GM23248 (cell line): ENCODE data around the gene DUSP7. TPM values are rescaled to one million over a fixed set of nuclear protein-coding genes. Genes with fewer than 3 reads are reported as not detected.

Experiments
- DNase-seq: peaks from one replicate; pipeline ENCODE4 v3.0.0-alpha.2; 2015
- H2AFZ ChIP-seq: fragments of 200-600 bp; sonication (generic); 2 replicates; pipeline ENCODE4 v1.6.1; 2016; ENCODE audit warnings: antibody characterized with exemption
- H3F3A ChIP-seq: fragments of 200-600 bp; sonication (generic); 2 replicates; pipeline ENCODE4 v1.6.1; 2016; ENCODE audit warnings: mild to moderate bottlenecking, antibody characterized with exemption, mixed run types; ENCODE audit not compliant: insufficient read depth
- H3K27ac ChIP-seq: fragments of 200-600 bp; sonication (generic); 2 replicates; pipeline ENCODE4 v1.5.1; 2016; ENCODE audit warnings: mild to moderate bottlenecking
- H3K27me3 ChIP-seq: fragments of 200-600 bp; sonication (generic); replicated peaks from 2 replicates; pipeline ENCODE4 v1.6.1; 2016; ENCODE audit warnings: mild to moderate bottlenecking; ENCODE audit not compliant: insufficient read depth
- H3K36me3 ChIP-seq: fragments of 200-600 bp; sonication (generic); 2 replicates; pipeline ENCODE4 v1.6.1; 2016; ENCODE audit warnings: low read depth, mild to moderate bottlenecking
- H3K4me1 ChIP-seq: fragments of 200-600 bp; sonication (generic); 2 replicates; pipeline ENCODE4 v1.6.1; 2016; ENCODE audit warnings: mild to moderate bottlenecking; ENCODE audit not compliant: insufficient read depth
- H3K4me2 ChIP-seq: fragments of 200-600 bp; sonication (generic); one replicate; pipeline ENCODE4 v1.6.1; 2016; ENCODE audit warnings: mild to moderate bottlenecking; ENCODE audit not compliant: unreplicated experiment
- H3K4me3 ChIP-seq: fragments of 200-600 bp; sonication (generic); 2 replicates; pipeline ENCODE4 v1.5.1; 2016; ENCODE audit warnings: mild to moderate bottlenecking
- H3K79me2 ChIP-seq: fragments of 200-600 bp; sonication (generic); 2 replicates; pipeline ENCODE4 v1.6.1; 2016; ENCODE audit warnings: mild to moderate bottlenecking; ENCODE audit not compliant: insufficient read depth
- H3K9ac ChIP-seq: fragments of 200-600 bp; sonication (generic); 2 replicates; pipeline ENCODE4 v1.6.1; 2016; ENCODE audit warnings: mild to moderate bottlenecking
- H3K9me2 ChIP-seq: fragments of 200-600 bp; sonication (generic); 2 replicates; pipeline ENCODE4 v1.6.1; 2016; ENCODE audit warnings: mixed run types, mild to moderate bottlenecking, moderate library complexity; ENCODE audit not compliant: insufficient read depth
- H3K9me3 ChIP-seq: fragments of 200-600 bp; sonication (generic); one replicate; pipeline ENCODE4 v1.6.1; 2017; ENCODE audit warnings: low read depth
- H4K20me1 ChIP-seq: fragments of 200-600 bp; sonication (generic); 2 replicates; pipeline ENCODE4 v1.6.0; 2016; ENCODE audit not compliant: insufficient read depth
- EZH2 ChIP-seq: fragments of 200-600 bp; sonication (generic); IDR thresholded peaks from 2 replicates; pipeline ENCODE4 v1.6.1; 2018; ENCODE audit warnings: antibody characterized with exemption, mild to moderate bottlenecking; ENCODE audit not compliant: insufficient read depth, poor library complexity, severe bottlenecking
- EZH2phosphoT487 ChIP-seq: fragments of 200-600 bp; sonication (generic); IDR thresholded peaks from 2 replicates; pipeline ENCODE4 v1.6.1; 2018; ENCODE audit warnings: antibody characterized with exemption, moderate library complexity, mild to moderate bottlenecking, low read depth; ENCODE audit not compliant: insufficient read depth
- WGBS, 2 experiments: methylation state at CpG; one replicate each; pipeline ENCODE4 v1.1.6; 2015 to 2017; ENCODE audit warnings: low lambda C conversion rate in 2 of 2, low coverage in 1 of 2; ENCODE audit errors: missing lambda C conversion rate in 2 of 2; 5-methylcytosine and 5-hydroxymethylcytosine counted together
- in situ Hi-C: fragments of 300-500 bp; cut with MboI; formaldehyde crosslinking; loops from 2 replicates; pipeline ENCODE4 v1.15.0; 2020
- polyA plus RNA-seq: library from polyadenylated mRNA; unstranded; fragments of >200 nt; fragmentation: Nextera tagmentation; extraction: Ambion mirVana; gene quantifications from 2 replicates; pipeline ENCODE4 v1.2.1, GENCODE V29; 2016
- total RNA-seq: library from RNA; depleted of rRNA; stranded (reverse); fragments of >200 nt; shearing (Covaris generic); gene quantifications from 2 replicates; pipeline ENCODE4 v1.2.3, GENCODE V29; 2014

Gene DUSP7
- total and polyA plus RNA-seq, 2 experiments from 2014 or later, result 5.8 to 17.7 TPM

DNA sequence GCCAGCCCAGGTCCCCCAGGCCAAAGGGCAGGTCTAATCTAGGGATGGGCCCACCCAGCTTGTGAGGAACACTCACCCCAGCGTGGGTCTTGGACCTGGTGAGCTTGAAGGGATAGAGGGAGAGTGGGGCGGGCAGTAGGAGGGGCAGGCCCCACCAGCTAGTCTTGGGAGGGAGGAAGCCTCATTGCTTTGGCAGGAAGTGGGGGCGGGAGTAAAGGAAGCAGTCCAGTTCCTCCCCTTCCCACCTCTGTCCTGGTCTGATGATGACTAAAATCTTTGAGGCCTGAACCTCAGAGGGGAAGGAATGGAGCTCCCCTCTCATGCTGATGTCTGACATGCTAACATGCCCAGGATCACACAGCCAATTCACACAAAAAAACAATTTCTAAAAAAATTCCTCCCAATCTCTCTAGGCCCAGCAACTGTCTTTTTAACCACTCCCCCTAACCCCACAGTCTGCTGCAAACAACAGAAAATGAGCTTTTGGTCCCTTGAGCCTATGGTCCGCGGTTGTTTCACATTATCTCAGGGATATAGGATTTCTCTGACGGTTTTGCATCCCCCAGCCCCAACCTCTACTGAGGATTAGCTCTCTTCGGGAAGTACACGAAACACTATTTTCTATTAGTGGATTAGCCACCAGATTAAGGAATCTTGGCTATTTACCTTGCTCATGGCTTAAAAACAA is 30.7 kb upstream of the DUSP7 start:
- Histone ChIP-seq H2AFZ (peak overlapping the region; percentile 63), H4K20me1 (no peaks in the 10 kb centered on the region), H3K27me3 (no peaks in the 10 kb centered on the region), H3K9ac (no peak overlapping the region), H3K27ac (no peak overlapping the region), H3K9me2 (no peaks in the 10 kb centered on the region), H3K4me1 (peaks cover 38% of the 10 kb centered on the region), H3K79me2 (no peaks in the 10 kb centered on the region), H3K36me3 (no peaks in the 10 kb centered on the region), H3K4me3 (no peak overlapping the region), H3F3A (no peaks in the 10 kb centered on the region), H3K9me3 (no peaks in the 10 kb centered on the region), H3K4me2 (no peak overlapping the region)
- peak; percentile 34 for DNase-seq
- WGBS, 2 experiments, result 87 to 88% methylated on average over 8 of the region's 8 CpGs
- TF ChIP-seq EZH2, result no peak
- in situ Hi-C loops, result no loop called here

- WGBS, 2 experiments, result 92 to 95% methylated on average over 6 of the region's 6 CpGs
- Histone ChIP-seq H3K9ac (no peak overlapping the region), H3K4me2 (no peak overlapping the region), H3K27ac (no peak overlapping the region), H3K9me2 (no peaks in the 10 kb centered on the region), H3F3A (no peaks in the 10 kb centered on the region), H3K4me3 (no peak overlapping the region), H3K36me3 (no peaks in the 10 kb centered on the region), H3K4me1 (peaks cover 34% of the 10 kb centered on the region), H3K79me2 (no peaks in the 10 kb centered on the region), H4K20me1 (no peaks in the 10 kb centered on the region), H2AFZ (no peak overlapping the region), H3K27me3 (no peaks in the 10 kb centered on the region), H3K9me3 (no peaks in the 10 kb centered on the region)
- DNase-seq, result no peak
- in situ Hi-C loops, result no loop called here
- TF ChIP-seq EZH2, result no peak
- no peak for TF ChIP-seq EZH2phosphoT487
Observed at GRCh38 chr3:52086461-52086860, 30.1 kb upstream of the DUSP7 start.

GRCh38 chr3:52085681-52086282 is 29.4 kb upstream of the DUSP7 start:
- Histone ChIP-seq H3K27ac (no peak overlapping the region), H3K79me2 (no peaks in the 10 kb centered on the region), H3F3A (no peaks in the 10 kb centered on the region), H3K36me3 (no peaks in the 10 kb centered on the region), H3K4me3 (no peak overlapping the region), H3K9me3 (no peaks in the 10 kb centered on the region), H3K4me2 (no peak overlapping the region), H3K9me2 (no peaks in the 10 kb centered on the region), H3K9ac (no peak overlapping the region), H4K20me1 (no peaks in the 10 kb centered on the region), H3K27me3 (no peaks in the 10 kb centered on the region), H3K4me1 (peaks cover 28% of the 10 kb centered on the region), H2AFZ (no peak overlapping the region)
- DNase-seq, result no peak
- TF ChIP-seq EZH2, result no peak
- no peak for TF ChIP-seq EZH2phosphoT487
- in situ Hi-C loops, result no loop called here
- 86 to 91% methylated on average over 10 of the region's 10 CpGs for WGBS, 2 experiments

GRCh38 chr3:52084954-52085680 is 28.7 kb upstream of the DUSP7 start:
- no peak overlapping the region for H3K4me2 ChIP-seq
- no peaks in the 10 kb centered on the region for H3K27me3 ChIP-seq
- H3K79me2 ChIP-seq, result no peaks in the 10 kb centered on the region
- no peak overlapping the region for H3K4me3 ChIP-seq
- H3F3A ChIP-seq, result no peaks in the 10 kb centered on the region
- no peaks in the 10 kb centered on the region for H3K9me3 ChIP-seq
- H3K27ac ChIP-seq, result no peak overlapping the region
- no peak overlapping the region for H3K9ac ChIP-seq
- no peaks in the 10 kb centered on the region for H3K9me2 ChIP-seq
- H3K4me1 ChIP-seq, result peaks cover 21% of the 10 kb centered on the region
- H2AFZ ChIP-seq, result no peak overlapping the region
- WGBS, 2 experiments, result 94 to 96% methylated on average over 7 to 12 of the region's 13 CpGs
- in situ Hi-C loops, result no loop called here
- no peak for DNase-seq
- no peaks in the 10 kb centered on the region for H3K36me3 ChIP-seq
- TF ChIP-seq EZH2, result no peak
- no peak for TF ChIP-seq EZH2phosphoT487
- H4K20me1 ChIP-seq, result no peaks in the 10 kb centered on the region
